ENCODE results near the gene MCOLN1. TPM values are rescaled to one million over a fixed set of nuclear protein-coding genes. Genes with fewer than 3 reads are reported as not detected.
A peak's percentile ranks its signal among the peaks of the same experiment; 100 is the strongest.

Gene MCOLN1
- total RNA-seq, 2 donors from 2014 or later = 11.2 to 13.0 TPM

DNA sequence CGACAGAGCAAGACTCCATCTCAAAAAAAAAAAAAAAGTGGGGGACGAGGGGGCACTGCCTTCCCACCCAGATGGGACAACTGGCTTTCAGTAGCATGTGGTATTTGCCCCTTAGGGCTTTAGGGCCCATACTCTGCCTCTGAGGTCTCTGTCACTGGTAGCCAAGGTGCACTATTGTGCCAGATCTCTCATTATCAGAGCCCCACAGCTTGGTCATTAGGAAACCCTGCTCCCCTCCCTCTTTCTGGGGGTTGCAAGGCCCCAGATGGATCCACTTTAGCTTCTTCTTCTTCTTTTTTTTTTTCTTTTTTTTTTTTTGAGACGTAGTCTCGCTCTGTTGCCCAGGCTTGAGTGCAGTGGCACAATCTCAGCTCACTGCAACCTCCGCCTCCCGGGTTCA is 17.7 kb upstream of the MCOLN1 start:
- H3K9me3 ChIP-seq = no peaks in the 10 kb centered on the region
- no peak overlapping the region for H3K4me3 ChIP-seq
- H3K27ac ChIP-seq = no peak overlapping the region
- peaks cover 0 to 22% of the 10 kb centered on the region in 2 donors for H3K4me1 ChIP-seq
- no peaks in the 10 kb centered on the region for H3K36me3 ChIP-seq
- no peaks in the 10 kb centered on the region for H3K27me3 ChIP-seq
- TF ChIP-seq, protein P1, sequence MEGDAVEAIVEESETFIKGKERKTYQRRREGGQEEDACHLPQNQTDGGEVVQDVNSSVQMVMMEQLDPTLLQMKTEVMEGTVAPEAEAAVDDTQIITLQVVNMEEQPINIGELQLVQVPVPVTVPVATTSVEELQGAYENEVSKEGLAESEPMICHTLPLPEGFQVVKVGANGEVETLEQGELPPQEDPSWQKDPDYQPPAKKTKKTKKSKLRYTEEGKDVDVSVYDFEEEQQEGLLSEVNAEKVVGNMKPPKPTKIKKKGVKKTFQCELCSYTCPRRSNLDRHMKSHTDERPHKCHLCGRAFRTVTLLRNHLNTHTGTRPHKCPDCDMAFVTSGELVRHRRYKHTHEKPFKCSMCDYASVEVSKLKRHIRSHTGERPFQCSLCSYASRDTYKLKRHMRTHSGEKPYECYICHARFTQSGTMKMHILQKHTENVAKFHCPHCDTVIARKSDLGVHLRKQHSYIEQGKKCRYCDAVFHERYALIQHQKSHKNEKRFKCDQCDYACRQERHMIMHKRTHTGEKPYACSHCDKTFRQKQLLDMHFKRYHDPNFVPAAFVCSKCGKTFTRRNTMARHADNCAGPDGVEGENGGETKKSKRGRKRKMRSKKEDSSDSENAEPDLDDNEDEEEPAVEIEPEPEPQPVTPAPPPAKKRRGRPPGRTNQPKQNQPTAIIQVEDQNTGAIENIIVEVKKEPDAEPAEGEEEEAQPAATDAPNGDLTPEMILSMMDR (IDR thresholded peaks at IDR 0.05) = no peak
- DNase-seq (ENCODE audit: low spot score) = no peak

DNA sequence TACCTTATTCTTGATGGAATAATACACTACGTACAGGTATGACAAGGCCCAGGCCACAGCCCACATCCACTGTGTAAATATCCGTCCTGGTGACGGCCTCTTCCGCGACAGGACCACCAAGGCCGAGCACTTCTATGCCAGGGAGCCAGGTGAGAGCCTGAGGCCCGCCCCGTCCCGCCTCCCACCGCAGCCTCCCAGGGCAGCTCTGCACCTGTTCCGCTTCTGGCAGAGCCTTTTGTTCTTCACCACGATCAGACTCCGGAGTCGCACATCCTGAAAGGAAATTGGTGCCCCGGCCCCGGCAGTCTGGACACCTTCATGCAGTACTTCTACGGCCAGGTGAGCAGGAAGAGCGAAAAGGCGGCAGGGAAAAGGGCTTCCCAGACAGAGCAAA is 17.1 kb upstream of the MCOLN1 start:
- H3K27me3 ChIP-seq = no peaks in the 10 kb centered on the region
- no peak overlapping the region for H3K4me3 ChIP-seq
- no peak for DNase-seq (ENCODE audit: low spot score)

DNA sequence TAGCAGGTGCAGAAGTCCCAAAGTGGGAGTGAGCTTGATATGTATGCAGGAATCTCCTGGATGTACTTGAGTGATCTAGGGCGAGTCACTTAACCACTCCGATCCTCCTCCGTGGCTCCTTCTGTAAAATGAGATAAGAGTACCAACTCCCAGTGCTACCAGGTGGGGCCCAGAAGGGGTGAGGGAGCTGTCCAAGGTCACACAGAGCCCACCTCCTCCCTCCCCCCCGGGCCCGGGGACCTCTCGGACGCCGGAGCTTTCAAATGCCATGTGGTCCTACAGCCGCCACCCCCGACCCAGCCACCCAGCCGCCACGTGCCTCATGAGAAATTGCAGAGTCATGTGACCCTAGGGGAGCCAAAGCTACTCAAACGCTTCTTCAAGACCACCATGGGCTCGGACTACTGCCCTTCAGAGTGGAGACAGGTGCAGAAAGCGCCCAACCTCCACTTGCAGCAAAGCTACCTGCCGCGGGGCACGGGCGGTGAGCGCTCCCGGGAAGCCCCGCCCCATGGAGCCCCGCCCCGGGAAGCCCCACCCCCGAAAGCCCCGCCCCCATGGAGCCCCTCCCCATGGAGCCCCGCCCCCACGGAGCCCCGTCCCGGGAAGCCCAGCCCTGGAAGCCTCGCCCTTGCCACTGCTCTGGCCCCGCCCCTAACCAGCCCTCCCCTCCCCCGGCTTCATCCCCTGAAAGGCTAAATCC is 16.6 kb upstream of the MCOLN1 start:
- H3K27me3 ChIP-seq = no peaks in the 10 kb centered on the region

More for the DNA sequence above, 17.1 kb upstream of the MCOLN1 start:
- H3K9me3 ChIP-seq = no peaks in the 10 kb centered on the region
- TF ChIP-seq, protein P1 (IDR thresholded peaks at IDR 0.05) = no peak
- H3K4me1 ChIP-seq = peaks cover 0 to 22% of the 10 kb centered on the region in 2 donors
- no peaks in the 10 kb centered on the region for H3K36me3 ChIP-seq
- no peak overlapping the region for H3K27ac ChIP-seq

DNA sequence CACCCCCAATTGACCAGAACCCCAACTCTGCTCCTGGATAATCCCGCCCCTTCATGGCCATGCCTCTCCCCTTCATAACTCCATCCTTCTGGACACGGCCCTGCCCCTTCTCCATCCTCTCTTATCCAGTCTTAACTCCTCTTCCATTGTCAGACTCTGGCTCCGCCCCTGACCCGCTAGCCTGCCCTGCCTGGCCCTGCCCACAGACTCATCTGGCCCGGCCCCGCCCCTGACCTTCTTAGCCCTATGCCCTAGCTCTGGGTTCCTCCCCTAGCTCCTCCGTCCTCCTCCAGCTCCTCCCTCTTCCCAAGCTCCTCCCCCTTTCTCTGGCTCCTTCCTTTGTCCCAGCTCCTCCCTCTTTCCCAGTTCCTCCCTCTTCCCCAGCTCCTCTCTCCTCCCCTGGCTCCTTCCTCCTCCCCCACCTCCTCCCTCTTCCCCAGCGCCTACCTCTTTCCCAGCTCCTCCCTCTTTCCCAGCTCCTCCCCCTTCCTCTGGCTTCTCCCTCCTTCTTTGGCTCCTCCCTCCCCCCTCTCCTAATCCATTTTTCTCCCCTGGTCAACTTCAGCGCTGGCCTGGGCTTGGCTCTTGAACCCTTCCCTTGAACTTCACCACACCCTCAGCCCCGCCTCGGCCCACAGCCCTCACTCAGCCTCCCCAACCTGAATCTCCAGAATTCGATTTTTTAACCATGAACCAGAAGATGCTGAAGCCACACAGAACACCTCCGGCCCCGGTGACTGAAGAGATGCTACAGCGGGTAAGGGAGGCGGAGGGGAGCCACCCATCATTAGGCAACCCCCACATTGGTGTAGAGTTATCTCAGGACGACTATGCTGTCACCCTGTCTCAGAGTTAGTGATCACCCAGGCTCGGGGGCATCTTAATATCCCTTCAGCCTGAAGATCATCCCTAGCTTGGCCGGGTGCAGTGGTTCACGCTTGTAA is 15.8 kb upstream of the MCOLN1 start:
- H3K36me3 ChIP-seq = no peaks in the 10 kb centered on the region

More for the DNA sequence above, 16.6 kb upstream of the MCOLN1 start:
- H3K36me3 ChIP-seq = no peaks in the 10 kb centered on the region
- peak overlapping the region in 1 of 2 donors; percentile 24 for H3K4me3 ChIP-seq
- no peak overlapping the region for H3K27ac ChIP-seq
- TF ChIP-seq, protein P1 (IDR thresholded peaks at IDR 0.05) = no peak
- no peaks in the 10 kb centered on the region for H3K9me3 ChIP-seq
- no peak for DNase-seq (ENCODE audit: low spot score)
- H3K4me1 ChIP-seq = peaks cover 0 to 19% of the 10 kb centered on the region in 2 donors

DNA sequence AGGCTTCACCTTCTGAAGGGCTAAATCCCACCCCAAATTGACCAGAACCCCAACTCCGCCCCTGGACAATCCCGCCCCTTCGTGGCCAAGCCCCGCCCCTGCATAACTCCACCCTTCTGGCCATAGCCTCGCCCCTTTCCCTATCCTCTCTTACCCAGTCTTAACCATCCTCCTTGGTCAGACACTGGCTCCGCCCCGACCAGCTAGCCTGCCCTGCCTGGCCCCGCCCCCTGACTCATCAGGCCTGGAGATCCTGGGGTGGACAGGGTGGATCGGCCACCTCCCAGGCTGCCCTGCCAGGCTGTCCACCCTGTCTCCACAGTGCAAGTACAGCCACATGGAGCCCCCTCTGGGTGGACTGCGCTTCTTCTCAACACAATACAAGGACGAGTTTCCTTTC is 14.5 kb upstream of the MCOLN1 start:
- H3K36me3 ChIP-seq = no peaks in the 10 kb centered on the region
- H3K27me3 ChIP-seq = no peaks in the 10 kb centered on the region
- H3K4me1 ChIP-seq = peaks cover 0 to 12% of the 10 kb centered on the region in 2 donors
- no peak overlapping the region for H3K27ac ChIP-seq
- H3K9me3 ChIP-seq = no peaks in the 10 kb centered on the region
- H3K4me3 ChIP-seq = no peak overlapping the region
- DNase-seq (ENCODE audit: low spot score) = peak; percentile 79
- TF ChIP-seq, protein P1 (IDR thresholded peaks at IDR 0.05) = no peak

More for the DNA sequence above, 15.8 kb upstream of the MCOLN1 start:
- H3K9me3 ChIP-seq = no peaks in the 10 kb centered on the region
- peak; percentile 75 for DNase-seq (ENCODE audit: low spot score)
- peak overlapping the region in 1 of 2 donors; percentile 24 for H3K4me3 ChIP-seq
- H3K4me1 ChIP-seq = peaks cover 0 to 12% of the 10 kb centered on the region in 2 donors
- TF ChIP-seq, protein P1 (IDR thresholded peaks at IDR 0.05) = no peak
- H3K27ac ChIP-seq = no peak overlapping the region
- no peaks in the 10 kb centered on the region for H3K27me3 ChIP-seq
